Rectal smooth muscle tissue (tissue), 1 donor: ENCODE measurements around the gene CCDC197.

Experiments used
- H3K27ac ChIP-seq: one replicate; pipeline ENCODE4 v1.7.0; 2013; ENCODE audit warnings: low read depth, low read length, inconsistent platforms
- H3K27me3 ChIP-seq: one replicate; pipeline ENCODE4 v1.7.0; 2013; ENCODE audit warnings: low read length; ENCODE audit not compliant: control insufficient read depth, insufficient read depth
- H3K36me3 ChIP-seq: one replicate; pipeline ENCODE4 v1.7.0; 2013; ENCODE audit warnings: low read length; ENCODE audit not compliant: control insufficient read depth, insufficient read depth
- H3K4me1 ChIP-seq: one replicate; pipeline ENCODE4 v1.7.0; 2013; ENCODE audit warnings: low read length; ENCODE audit not compliant: control insufficient read depth, insufficient read depth
- H3K4me3 ChIP-seq: one replicate; pipeline ENCODE4 v1.7.0; 2013; ENCODE audit warnings: low read length
- H3K9ac ChIP-seq: one replicate; pipeline ENCODE4 v1.7.0; 2013; ENCODE audit warnings: low read length

CCDC197 gene

GRCh38 chr14:94048691-94049624, 51.9 kb downstream of the CCDC197 start:
- peaks cover 43% of the 10 kb centered on the region for H3K36me3 ChIP-seq
- no peak overlapping the region for H3K27ac ChIP-seq
- H3K9ac ChIP-seq = no peak overlapping the region
- peaks cover 4% of the 10 kb centered on the region for H3K4me1 ChIP-seq
- H3K27me3 ChIP-seq = no peaks in the 10 kb centered on the region
- no peak overlapping the region for H3K4me3 ChIP-seq

- Histone ChIP-seq H3K27ac (no peak overlapping the region), H3K27me3 (no peaks in the 10 kb centered on the region), H3K4me3 (no peak overlapping the region), H3K4me1 (peaks cover 4% of the 10 kb centered on the region), H3K9ac (no peak overlapping the region), H3K36me3 (peaks cover 50% of the 10 kb centered on the region)
Measured at GRCh38 chr14:94049625-94050023, 52.5 kb downstream of the CCDC197 start.

DNA sequence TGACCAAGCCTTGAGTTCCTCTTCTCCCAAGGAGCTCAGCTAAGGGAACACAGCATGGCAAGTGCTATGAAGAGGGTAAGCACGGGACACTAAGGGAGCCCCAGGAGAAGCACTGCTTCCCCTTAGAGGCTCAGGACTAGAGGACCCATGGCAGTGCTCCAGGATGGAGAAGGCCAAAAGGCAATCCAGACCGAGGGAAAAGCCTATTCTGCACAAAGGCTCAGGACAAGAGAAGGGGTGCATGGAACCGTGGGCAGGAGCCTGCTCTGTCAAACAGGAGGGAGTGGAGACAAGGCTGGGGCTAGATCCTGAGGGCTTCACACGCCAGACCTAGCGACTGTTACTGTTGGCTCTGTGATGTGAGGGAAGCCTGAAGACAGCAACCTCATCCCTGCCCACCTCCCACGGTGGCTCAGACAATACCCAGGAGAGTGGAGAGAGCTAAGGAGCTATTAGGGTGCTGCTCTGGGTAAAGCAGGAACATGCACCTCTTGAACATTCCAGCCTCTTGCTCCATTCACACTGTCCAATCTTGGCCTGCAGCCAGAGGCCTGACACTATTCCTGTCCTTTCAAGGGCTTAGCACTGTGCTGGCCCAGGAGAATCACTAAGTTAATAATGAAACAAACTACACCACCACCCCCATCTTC, 53.3 kb downstream of the CCDC197 start:
- Histone ChIP-seq H3K4me3 (no peak overlapping the region), H3K9ac (no peak overlapping the region), H3K36me3 (peaks cover 57% of the 10 kb centered on the region), H3K27ac (no peak overlapping the region), H3K4me1 (peaks cover 4% of the 10 kb centered on the region), H3K27me3 (no peaks in the 10 kb centered on the region)

- Histone ChIP-seq H3K36me3 (peaks cover 61% of the 10 kb centered on the region), H3K27me3 (no peaks in the 10 kb centered on the region), H3K4me3 (no peak overlapping the region), H3K9ac (no peak overlapping the region), H3K27ac (no peak overlapping the region), H3K4me1 (peaks cover 4% of the 10 kb centered on the region)
Measured at GRCh38 chr14:94051115-94051514, 54.0 kb downstream of the CCDC197 start.

- no peaks in the 10 kb centered on the region for H3K27me3 ChIP-seq
- H3K36me3 ChIP-seq = peaks cover 64% of the 10 kb centered on the region
- H3K9ac ChIP-seq = no peak overlapping the region
- H3K4me3 ChIP-seq = no peak overlapping the region
- H3K27ac ChIP-seq = no peak overlapping the region
- H3K4me1 ChIP-seq = peaks cover 4% of the 10 kb centered on the region
Measured at GRCh38 chr14:94051779-94052178, 54.7 kb downstream of the CCDC197 start.

DNA sequence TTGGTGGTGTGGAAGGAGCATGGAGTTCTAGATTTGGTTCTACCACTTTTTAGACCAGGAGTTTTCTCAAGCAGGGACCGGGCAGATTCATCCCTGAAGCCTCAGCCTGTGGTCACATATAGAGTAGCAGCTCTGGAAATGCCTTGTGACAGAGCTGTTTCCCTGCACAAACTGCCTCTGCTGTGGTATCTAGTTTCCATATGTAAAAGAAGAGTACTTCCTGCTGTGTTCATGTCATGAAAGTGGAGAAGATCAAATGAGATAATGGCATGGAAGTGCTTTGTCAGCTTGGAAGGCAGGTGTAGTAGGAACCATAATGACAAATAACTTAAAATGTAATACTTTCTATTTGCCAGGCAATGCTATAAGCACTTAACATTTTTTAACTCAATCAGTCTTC, 55.1 kb downstream of the CCDC197 start:
- H3K27ac ChIP-seq = no peak overlapping the region

GRCh38 chr14:94052662-94053061, 55.6 kb downstream of the CCDC197 start:
- Histone ChIP-seq H3K36me3 (peaks cover 69% of the 10 kb centered on the region), H3K27me3 (no peaks in the 10 kb centered on the region), H3K27ac (no peak overlapping the region), H3K4me3 (no peak overlapping the region), H3K9ac (no peak overlapping the region), H3K4me1 (peaks cover 4% of the 10 kb centered on the region)

More for the DNA sequence above, 55.1 kb downstream of the CCDC197 start:
- Histone ChIP-seq H3K4me3 (no peak overlapping the region), H3K27me3 (no peaks in the 10 kb centered on the region), H3K4me1 (peaks cover 4% of the 10 kb centered on the region), H3K9ac (no peak overlapping the region), H3K36me3 (peaks cover 64% of the 10 kb centered on the region)

DNA sequence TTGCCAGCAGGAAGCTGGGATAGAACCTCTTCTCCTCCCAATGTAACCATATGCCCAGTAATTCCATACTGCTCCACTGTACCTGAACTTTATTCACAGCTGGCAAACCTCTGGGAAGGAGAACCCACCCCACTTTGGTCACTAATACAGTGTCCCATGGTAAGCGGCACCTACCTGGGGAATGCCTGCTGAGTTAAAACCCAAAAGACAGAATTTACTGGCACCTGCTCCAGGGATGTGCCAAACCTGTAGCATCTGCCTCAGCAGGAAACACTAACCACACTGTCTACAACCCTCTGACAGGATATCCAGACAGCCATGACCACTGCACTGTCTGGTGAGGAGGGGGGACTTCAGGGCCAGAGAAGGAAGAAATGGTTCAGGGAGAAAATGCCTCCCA, 57.3 kb downstream of the CCDC197 start:
- H3K27me3 ChIP-seq = no peaks in the 10 kb centered on the region
- H3K27ac ChIP-seq = no peak overlapping the region
- H3K9ac ChIP-seq = no peak overlapping the region
- peaks cover 69% of the 10 kb centered on the region for H3K36me3 ChIP-seq
- H3K4me1 ChIP-seq = peaks cover 4% of the 10 kb centered on the region
- no peak overlapping the region for H3K4me3 ChIP-seq

DNA sequence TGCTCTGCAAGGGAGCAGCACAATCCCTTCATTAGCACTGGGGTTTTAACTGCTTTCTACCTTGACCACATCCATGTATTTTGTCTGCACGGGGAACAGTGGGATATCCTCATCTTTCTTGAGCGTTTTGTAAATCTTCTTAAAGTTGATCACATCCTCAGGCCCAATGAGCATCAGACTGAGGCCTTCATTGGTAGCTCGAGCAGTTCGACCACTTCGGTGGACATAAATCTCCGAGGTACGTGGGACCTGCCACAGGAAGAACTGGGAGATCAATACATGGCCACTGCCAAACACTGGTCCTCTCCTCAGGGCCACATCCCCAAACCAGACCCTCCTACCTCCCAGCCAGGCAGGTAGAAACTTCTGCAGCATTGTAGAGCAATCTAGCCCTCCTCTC, 57.8 kb downstream of the CCDC197 start:
- peaks cover 69% of the 10 kb centered on the region for H3K36me3 ChIP-seq
- peaks cover 4% of the 10 kb centered on the region for H3K4me1 ChIP-seq
- no peaks in the 10 kb centered on the region for H3K27me3 ChIP-seq
- H3K9ac ChIP-seq = no peak overlapping the region
- H3K27ac ChIP-seq = no peak overlapping the region
- no peak overlapping the region for H3K4me3 ChIP-seq

GRCh38 chr14:94056579-94057308, 59.6 kb downstream of the CCDC197 start:
- H3K9ac ChIP-seq = no peak overlapping the region
- no peak overlapping the region for H3K4me3 ChIP-seq
- H3K4me1 ChIP-seq = no peaks in the 10 kb centered on the region
- H3K27ac ChIP-seq = no peak overlapping the region
- H3K36me3 ChIP-seq = peaks cover 74% of the 10 kb centered on the region
- no peaks in the 10 kb centered on the region for H3K27me3 ChIP-seq

- no peaks in the 10 kb centered on the region for H3K4me1 ChIP-seq
- peaks cover 68% of the 10 kb centered on the region for H3K36me3 ChIP-seq
- no peaks in the 10 kb centered on the region for H3K27me3 ChIP-seq
- no peak overlapping the region for H3K4me3 ChIP-seq
- no peak overlapping the region for H3K27ac ChIP-seq
- H3K9ac ChIP-seq = no peak overlapping the region
Measured at GRCh38 chr14:94058128-94058673, 61.1 kb downstream of the CCDC197 start.
